Activated T-helper 1 cell treated with anti-CD3 and anti-CD28 coated beads, Interleukin-2, amount 50 U/mL, for 16 hours (primary cell): ENCODE results near the gene HERC4.
"Not testable (repeated sequence)": the region's sequence is repeated elsewhere in the genome, so short reads cannot be mapped to it uniquely, and the experiment has no call there.

ENCODE experiments used
- DNase-seq, 2 donors: peaks; one replicate each; pipeline ENCODE4 v3.0.0-alpha.2; 2020; ENCODE audit warnings: low read depth in 1 of 2, low spot score in 1 of 2

Gene HERC4

DNA sequence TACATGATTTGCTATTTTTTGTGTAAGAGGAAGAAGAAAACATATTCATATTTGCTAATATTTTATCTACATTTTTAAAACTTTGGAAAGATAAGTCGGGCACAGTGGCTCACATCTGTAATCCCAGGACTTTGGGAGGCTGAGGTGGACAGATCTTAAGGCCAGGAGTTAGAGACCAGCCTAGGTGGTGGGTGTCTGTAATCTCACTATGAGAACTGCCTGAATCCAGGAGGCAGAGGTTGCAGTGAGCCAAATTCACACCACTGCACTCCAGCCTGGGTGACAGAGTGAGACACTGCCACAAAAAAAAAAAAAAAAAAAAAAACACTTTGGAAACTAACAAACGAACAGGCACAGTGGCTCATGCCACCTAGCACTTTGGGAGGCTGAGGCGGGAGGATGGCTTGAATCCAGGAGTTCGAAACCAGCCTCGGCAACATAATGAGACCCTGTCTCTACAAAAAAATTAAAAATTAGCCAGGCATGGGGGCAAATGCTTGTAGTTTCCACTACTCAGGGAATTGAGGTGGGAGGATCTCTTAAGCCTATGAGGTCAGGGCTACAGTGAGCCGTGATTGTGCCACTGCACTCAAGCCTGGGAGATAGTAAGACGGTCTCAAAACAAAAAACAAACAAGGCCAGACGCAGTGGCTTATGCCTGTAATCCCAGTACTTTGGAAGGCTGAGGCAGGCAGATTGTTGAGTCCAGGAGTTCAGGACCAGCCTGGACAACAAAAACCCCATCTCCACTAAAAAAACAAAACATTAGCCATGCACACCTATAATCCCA, 25.6 kb downstream of the HERC4 start:
- no peak for DNase-seq

DNA sequence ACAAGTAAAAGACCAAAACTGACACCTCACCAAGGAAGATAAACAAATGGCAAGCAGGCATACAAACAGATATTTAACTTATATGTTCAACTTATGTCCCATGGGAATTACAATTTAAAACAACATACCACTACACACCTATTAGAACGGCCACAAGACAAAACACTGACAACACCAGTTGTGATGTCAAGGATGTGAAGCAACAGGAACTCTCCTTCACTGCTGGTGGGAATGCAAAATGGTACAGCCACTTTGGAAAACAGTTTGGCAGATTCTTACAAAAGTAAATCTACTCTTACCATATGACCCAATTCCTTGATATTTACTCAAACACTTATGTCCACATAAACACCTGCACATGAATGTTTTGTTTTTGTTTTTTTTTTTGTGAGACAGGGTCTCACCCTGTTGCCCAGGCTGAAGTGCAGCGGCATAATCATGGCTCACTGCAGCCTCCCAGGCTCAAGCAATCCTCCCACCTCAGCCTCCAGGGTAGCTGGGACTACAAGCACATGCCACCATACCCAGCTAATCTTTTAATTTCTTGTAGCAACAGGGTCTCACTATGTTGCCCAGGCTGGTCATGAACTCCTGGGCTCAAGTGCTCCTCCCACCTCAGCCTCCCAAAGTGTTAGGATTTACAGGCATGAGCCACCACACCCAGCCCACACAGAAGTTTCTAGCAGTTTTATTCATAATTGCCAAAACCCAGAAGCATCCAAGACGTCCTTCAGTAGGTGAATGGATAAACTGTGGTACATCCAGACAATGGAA, 27.3 kb downstream of the HERC4 start:
- no peak for DNase-seq

DNA sequence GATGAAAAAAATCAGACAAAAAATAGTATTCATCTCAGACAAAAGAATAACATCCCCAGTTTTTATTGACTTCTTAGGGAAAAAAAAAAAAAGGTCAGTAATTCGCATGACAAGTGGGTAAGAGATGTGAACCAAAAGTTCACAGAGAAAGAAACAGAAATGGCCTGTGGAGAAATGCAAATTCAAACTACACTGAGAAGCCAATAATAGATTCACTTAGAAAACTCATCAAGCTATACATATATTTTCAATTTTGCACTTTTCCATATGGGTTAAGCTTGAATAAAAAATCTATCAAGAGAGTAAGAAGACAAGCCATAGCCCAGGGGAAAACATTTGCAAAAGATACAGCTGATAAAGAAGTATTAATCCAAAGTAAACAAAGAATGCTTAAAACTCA, 28.0 kb downstream of the HERC4 start:
- DNase-seq = no peak

DNA sequence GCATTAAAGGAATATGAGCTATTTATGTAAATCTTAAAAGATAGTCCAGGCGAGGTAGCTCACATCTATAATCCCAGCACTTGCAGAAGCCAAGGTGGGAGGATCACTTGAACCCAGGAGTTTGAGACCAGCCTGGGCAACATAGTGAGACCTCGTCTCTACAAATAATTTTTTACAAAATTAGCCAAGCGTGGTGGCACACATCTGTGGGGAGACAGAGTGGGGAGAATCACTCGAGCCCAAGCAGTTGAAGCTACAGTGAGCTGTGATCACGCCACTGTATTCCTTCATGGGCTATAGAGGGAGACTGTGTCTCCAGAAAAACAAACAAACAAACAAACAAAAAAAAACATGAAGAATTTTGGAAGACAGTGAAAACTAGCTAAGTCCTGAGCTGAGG, 28.4 kb downstream of the HERC4 start:
- no peak for DNase-seq

DNA sequence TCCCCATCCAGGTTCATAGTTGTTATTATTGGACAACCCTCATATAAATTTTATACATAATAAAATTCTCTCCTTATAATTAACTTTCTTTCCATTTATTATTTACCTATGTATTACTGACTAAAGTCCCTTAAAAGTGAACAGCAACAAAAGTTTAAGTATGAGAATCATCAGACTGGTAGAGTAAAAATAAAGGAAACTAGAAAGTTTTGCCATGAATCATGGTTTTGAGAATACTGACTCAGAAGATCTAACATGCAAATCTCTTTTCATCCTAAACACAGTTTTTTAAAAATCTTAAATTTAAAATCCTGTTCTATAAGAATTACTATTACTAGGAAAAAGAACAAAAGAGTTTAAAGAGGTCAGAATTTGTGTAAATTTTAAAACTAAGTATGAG, 32.1 kb downstream of the HERC4 start:
- no peak for DNase-seq

DNA sequence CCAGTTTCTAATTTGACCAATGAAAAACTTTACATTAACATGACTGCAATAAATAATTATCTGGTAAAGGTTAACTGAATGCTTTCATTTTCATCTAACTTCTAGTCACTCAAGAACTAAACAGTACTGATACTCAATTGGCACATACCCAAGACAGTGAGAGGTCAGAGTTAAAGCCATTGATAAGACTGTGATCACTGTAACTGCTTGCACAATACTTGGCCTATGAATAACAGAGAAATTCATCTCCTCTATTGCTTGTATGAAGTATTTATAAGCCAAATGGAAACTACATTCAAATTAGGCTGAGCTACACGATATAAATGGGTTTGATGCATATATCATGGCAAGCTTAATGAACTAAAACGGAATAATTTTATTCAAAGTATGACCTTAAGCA, 43.0 kb downstream of the HERC4 start:
- no peak for DNase-seq

DNA sequence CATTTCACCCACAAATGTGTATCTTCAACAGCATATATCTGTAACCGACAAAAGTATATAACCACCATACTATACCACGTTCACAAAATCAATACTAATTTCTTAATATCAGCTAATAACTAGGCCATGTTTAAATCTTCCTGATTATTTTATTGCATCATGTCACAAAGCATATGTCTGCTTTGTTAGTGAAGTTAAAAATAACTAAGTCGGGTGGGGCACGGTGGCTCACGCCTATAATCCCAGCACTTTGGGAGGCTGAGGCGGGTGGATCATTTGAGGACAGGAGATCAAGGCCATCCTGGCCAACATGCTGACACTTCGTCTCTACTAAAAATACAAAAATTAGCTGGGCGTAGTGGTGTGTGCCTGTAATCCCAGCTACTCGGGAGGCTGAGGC, 47.7 kb downstream of the HERC4 start:
- DNase-seq = no peak

DNA sequence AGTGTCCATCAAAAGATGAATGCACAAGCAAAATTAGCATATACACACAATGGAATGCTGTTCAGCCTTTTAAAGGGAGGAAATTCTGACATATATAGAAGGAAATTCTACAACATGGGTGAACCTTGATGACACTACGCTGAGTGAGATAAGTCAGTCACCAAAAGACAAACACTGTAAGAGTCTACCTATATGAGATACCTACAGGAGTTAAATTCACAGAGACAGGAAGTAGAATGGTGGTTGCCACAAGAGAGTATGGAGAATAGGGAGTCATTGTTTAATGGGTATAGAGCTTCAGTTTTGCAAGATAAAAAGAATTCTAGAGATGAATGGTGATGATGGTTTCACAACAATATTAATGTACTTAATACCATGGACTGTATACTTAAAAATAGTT, 51.8 kb downstream of the HERC4 start:
- no peak for DNase-seq

DNA sequence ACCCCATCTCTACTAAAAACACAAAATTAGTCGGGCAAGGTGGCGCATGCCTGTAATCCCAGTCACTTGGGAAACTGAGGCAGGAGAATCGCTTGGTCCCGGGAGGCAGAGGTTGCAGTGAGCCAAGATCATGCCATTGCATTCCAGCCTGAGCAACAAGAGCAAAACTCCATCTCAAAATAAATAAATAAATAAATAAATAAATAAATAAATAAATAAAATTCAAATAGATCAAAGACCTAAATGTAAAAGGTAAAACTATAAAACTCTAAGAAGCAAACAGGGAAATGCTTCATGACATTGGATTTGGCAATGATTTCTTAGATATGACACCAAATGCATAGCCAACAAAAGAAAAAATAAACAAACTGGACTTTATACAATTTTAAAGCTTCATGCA, 52.8 kb downstream of the HERC4 start:
- DNase-seq = not testable (repeated sequence)

DNA sequence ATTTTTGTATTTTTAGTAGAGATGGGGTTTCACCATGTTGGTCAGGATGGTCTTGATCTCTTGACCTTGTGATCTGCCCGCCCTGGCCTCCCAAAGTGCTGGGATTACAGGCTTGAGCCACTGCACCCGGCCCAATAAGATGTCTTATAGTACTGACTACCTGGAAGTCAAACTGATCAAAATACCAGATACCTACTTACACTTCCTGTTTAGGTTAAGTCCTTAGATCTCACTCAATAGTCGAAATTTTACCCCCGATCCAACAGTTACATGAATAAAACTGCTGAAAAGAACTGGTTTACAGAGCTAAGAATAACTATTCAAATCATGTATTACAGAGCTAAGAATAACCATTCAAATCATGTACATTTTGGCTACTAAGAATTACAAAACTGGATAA, 58.6 kb downstream of the HERC4 start:
- not testable (repeated sequence) for DNase-seq

DNA sequence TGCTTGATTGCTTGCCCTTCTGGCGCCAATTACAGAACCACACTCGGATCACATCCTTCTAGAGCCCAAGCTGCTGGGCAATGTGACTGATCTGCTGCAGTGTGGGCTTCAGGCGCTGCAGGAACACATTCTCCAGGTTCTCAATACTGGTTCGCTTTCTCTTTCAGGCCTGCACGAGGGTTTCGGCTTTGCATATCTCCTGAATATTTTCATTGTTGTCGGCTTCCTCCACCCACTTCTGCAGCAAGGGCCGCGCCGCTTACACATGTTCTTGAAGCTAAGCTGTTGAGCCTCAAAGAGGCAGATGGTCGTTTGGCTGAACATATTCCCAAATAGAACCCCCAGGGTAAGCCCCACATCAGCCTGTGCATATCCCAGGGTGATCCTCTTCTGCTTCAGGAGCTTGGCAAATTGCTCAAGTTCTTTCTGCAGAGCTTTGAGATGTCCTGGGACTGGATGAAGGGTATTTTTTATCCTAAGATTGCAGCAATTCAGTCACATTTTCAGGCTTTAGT, 64.6 kb downstream of the HERC4 start:
- no peak for DNase-seq

DNA sequence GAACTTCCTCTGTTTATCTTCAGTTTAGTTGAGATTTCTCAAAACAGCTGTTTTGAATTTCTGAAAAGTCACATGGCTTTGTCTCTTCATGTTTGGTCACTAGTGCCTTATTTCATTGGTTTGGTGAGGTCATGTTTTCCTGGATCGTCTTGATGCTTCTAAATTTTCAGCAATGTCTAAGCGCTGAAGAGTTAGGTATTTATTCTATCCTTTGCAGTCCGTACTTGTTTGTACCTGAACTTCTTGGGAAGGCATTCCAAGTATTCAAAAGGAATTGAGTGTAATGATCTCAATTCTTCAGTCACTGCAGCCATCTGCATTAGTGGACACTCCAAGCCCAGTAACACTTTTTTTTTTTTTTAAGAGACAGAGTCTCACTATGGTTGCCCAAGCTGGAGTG, 67.7 kb downstream of the HERC4 start:
- no peak for DNase-seq

DNA sequence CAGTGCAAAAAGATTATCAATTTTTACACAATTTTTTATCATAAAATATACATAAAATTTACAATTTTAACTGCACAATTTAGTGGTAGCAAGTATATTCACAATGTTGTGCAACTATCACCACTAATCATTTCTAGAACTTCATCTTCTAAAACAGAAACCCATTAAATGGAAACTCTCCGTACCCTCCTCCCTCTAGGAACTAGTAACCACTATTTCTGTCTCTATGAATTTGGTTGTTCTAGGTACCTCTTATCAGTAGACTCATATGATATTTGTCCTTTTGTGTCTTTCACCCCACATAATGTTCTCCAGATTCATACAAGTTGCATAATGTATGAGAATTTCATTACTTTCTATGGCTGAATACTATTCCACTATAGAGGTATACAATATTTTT, 73.5 kb downstream of the HERC4 start:
- DNase-seq = no peak

DNA sequence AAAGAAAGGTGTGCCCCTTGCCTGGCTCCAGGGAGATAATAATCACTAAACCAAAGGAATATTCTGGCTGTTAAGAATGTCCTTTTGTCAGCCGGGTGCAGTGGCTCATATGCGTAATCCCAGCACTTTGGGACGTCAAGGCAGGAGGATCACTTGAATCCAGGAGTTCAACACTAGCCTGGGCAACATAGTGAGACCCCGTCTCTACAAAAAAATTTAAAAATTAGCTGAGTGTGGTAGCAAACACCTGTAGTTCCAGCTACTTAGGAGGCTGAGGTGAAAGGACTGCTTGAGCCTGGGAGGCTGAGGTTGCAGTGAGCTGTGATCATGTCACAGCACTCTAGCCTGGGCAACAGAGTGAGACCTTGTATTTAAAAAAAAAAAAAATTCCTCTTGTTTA, 74.1 kb downstream of the HERC4 start:
- no peak for DNase-seq

DNA sequence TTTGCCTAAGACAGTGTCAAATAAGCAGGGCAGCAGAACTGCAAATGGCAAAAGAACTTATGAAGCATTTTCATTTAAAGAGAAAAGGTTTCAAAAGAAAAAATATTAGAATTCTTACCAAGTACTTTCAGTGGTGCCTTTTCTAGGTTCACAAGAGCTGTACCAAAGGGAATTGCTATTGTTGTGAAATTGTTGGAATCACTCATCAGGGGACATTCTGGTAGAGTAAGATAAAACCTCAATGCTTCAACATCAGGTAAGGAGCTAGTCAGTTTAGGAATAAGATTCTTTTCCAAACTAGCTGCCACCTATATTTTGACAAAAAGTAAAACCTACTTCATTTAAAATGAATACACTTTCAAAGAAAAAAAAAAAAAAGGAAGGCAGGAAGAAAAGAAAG, 85.0 kb downstream of the HERC4 start:
- no peak for DNase-seq

DNA sequence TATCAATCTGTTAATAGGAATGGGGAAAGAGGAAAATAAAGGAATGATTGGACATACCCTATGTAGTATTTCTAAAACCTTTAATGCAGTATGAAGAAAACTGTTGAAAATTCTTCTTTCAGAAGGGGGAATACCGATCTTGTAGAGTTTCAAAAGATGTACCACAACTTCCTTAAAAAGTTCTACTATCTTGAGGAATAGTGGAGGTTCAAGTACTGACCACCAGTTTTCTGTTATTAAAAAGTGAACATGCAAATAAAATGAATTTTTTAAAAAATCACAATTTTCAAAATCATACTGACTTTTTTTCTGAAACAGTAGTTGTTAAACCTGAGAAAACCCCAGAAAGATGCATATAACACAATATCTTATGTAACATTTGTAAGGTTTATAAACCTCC, 86.5 kb downstream of the HERC4 start:
- no peak for DNase-seq

DNA sequence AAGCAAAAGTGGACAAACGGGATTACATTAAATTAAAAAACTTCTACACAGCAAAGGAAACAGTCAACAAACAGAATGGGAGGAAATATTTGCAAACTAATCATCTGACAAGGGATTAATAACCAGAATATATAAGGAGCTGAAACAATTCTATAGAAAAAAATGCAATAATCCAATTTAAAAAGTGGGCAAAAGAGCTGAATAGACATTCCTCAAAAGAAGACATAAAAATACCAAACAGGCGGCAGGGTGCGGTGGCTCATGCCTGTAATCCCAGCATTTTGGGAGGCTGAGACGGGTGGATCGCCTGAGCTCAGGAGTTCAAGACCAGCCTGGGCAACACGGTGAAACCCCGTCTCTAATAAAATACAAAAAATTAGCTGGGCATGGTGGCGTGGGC, 92.5 kb downstream of the HERC4 start:
- not testable (repeated sequence) for DNase-seq

DNA sequence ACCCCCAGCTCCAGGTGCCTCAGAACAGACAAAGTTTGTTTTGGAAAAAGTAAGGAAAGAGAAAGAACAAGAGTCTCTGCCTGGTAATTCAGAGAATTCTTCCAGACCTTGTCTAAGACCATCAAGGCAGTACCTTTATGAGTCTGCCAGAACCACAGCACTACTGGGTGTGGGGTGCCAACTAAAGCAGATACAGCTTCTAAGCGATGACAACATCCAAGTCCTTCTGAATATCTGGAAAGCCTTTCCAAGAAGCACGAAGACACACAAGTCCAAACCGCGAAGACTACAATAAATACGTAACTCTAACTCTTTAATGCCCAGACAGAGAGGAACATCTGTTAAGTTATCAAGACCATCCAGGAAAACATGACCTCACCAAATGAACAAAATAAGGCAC, 96.3 kb downstream of the HERC4 start:
- no peak for DNase-seq

DNA sequence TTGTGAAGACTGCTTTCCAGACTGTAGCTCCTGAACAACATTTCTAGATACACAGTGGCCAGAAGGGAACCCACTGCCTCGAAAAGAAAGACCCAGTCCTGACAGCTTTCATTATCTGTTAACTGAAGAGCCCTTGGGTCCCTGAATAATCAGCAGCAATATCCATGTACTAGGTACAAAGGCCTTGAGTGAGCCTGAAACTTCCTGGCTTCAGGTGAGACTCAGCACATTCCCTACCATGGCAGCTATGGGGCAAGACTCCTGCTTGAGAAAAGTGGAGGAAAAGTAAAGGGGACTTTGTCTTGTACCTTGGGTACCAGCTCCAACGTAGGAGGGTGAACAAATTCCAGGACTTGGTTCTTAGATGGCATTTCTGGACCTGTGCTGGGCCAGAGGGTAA, 97.8 kb downstream of the HERC4 start:
- DNase-seq = no peak

DNA sequence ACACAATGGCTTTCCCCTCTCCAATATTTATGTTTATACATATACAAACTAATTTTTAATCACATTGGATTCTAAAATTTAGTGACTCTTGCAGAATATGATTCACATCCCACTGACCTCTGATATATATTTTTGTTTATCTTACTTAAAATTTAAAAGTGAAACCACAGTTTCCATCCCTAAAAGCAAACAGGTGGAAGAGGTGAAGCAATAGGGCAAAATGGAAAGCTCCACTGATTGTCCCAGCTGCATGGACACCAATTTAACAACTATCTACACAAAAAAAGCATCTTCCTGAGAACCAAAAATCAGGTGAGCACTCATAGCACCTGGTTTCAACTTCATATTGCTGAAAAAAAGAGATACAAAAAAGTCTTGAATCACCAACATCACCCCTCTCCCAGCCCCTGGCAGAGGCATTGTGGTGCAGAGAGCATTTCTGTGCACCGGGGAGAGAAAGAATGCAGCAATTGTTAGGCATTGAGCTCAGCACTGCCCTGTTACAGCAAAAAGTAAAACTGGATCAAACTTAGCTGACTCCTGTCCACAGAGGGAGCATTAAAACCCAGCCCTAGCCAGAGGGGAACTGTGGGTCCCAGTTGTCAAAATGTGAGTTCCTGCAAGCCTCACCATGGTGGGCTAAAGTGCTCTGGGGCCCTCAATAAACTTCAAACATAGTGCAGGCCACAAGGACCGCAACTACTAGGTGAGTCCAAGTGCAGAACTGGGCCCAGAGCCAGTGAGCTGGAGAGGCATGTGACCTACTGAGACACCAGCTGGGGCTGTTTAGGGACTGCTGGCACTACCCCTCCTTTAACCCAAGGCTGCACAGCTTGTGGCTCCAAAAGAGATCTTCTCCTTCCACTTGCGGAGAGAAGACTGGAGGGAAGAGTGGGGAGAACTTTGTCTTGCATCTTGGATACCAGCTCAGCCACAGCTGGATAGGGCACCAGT, 98.5 kb downstream of the HERC4 start:
- DNase-seq = no peak

DNA sequence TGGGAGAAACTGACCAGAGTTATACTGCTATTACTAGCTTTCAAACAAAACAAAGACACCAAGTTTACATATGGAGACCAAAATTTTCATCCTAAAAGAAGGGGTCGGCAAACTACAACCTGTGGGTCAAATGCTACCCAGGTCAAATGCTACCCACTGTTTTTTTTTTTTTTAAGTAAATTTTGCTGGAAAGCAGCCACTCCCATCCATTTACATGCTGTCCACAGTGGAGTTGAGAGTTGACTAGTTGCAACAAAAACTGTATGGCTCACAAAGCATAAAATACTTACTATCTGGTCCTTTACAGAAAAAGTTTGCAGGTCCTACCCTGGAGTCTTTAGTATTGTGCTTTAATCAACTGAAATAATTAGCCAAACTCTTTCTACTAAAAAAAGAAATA, 99.2 kb downstream of the HERC4 start:
- DNase-seq = no peak
